ENCODE measurements around the gene TRMT2B.
"Not testable (repeated sequence)": the region's sequence is repeated elsewhere in the genome, so short reads cannot be mapped to it uniquely, and the experiment has no call there.

TRMT2B gene

GRCh38 chrX:101022020-101022419, 29.9 kb downstream of the TRMT2B start:
- DNase-seq (ENCODE audit: extremely low spot score), result no peak
- POLR2A ChIA-PET, result no interaction called here
- CTCF ChIA-PET, result no interaction called here
- TF ChIP-seq NFRKB (IDR thresholded peaks at IDR 0.05) (no peak), ELF4 (IDR thresholded peaks at IDR 0.05) (no peak), SUZ12 (IDR thresholded peaks at IDR 0.05) (no peak), ARNT (IDR thresholded peaks at IDR 0.05) (no peak)

- POLR2A ChIA-PET, result interaction anchor here (0.6 kb wide), 1 partner anchor 191 kb away, joined by 3 read pairs; no protein-coding TSS in a partner anchor
- CTCF ChIA-PET; DNase-seq (ENCODE audit: extremely low spot score): not testable (repeated sequence)
Observed at GRCh38 chrX:101012031-101012430, 39.9 kb downstream of the TRMT2B start.

GRCh38 chrX:101009090-101009489, 42.8 kb downstream of the TRMT2B start:
- DNase-seq (ENCODE audit: extremely low spot score), result no peak
- ChIA-PET POLR2A (no interaction called here), CTCF (no interaction called here)
- TF ChIP-seq PKNOX1 (IDR thresholded peaks at IDR 0.05) (no peak), SUZ12 (IDR thresholded peaks at IDR 0.05) (no peak), HDGF (IDR thresholded peaks at IDR 0.05; ENCODE audit: borderline replicate concordance) (no peak), NFRKB (IDR thresholded peaks at IDR 0.05) (no peak), SP1 (IDR thresholded peaks at IDR 0.05) (no peak), LEF1 (IDR thresholded peaks at IDR 0.05; ENCODE audit: borderline replicate concordance) (no peak), CTBP1 (IDR thresholded peaks at IDR 0.05; ENCODE audit: borderline replicate concordance) (no peak), FOXK2 (IDR thresholded peaks at IDR 0.05) (no peak), BHLHE40 (IDR thresholded peaks at IDR 0.05; ENCODE audit: borderline replicate concordance) (no peak), FOXA1 (IDR thresholded peaks at IDR 0.05) (no peak), FOXM1 (IDR thresholded peaks at IDR 0.05; ENCODE audit: borderline replicate concordance) (no peak), ARNT (IDR thresholded peaks at IDR 0.05) (no peak), ZNF384 (IDR thresholded peaks at IDR 0.05) (no peak), L3MBTL2 (conservative IDR thresholded peaks at IDR 0.05) (no peak), TARDBP (IDR thresholded peaks at IDR 0.05) (no peak), ELF4 (IDR thresholded peaks at IDR 0.05) (no peak)

- ChIA-PET CTCF (no interaction called here), POLR2A (no interaction called here)
- TF ChIP-seq ZNF384 (IDR thresholded peaks at IDR 0.05) (no peak), FOXM1 (IDR thresholded peaks at IDR 0.05; ENCODE audit: borderline replicate concordance) (no peak), CTBP1 (IDR thresholded peaks at IDR 0.05; ENCODE audit: borderline replicate concordance) (no peak), HDGF (IDR thresholded peaks at IDR 0.05; ENCODE audit: borderline replicate concordance) (no peak), ELF4 (IDR thresholded peaks at IDR 0.05) (no peak), ARNT (IDR thresholded peaks at IDR 0.05) (no peak), SP1 (IDR thresholded peaks at IDR 0.05) (no peak), L3MBTL2 (conservative IDR thresholded peaks at IDR 0.05) (no peak)
- no peak for DNase-seq (ENCODE audit: extremely low spot score)
Observed at GRCh38 chrX:100999451-100999850, 52.5 kb downstream of the TRMT2B start.

- no peak for DNase-seq (ENCODE audit: extremely low spot score)
- CTCF ChIA-PET, result no interaction called here
- POLR2A ChIA-PET, result no interaction called here
- no peak for TF ChIP-seq ARNT (IDR thresholded peaks at IDR 0.05)
Observed at GRCh38 chrX:100995469-100995868, 56.4 kb downstream of the TRMT2B start.

GRCh38 chrX:100994352-100995281, 57.3 kb downstream of the TRMT2B start:
- CTCF ChIA-PET, result no interaction called here
- no peak for DNase-seq (ENCODE audit: extremely low spot score)
- TF ChIP-seq CTBP1 (IDR thresholded peaks at IDR 0.05; ENCODE audit: borderline replicate concordance) (no peak), L3MBTL2 (conservative IDR thresholded peaks at IDR 0.05) (no peak), FOXK2 (IDR thresholded peaks at IDR 0.05) (no peak), BHLHE40 (IDR thresholded peaks at IDR 0.05; ENCODE audit: borderline replicate concordance) (no peak), ELF4 (IDR thresholded peaks at IDR 0.05) (no peak), PKNOX1 (IDR thresholded peaks at IDR 0.05) (no peak)
- POLR2A ChIA-PET, result no interaction called here

GRCh38 chrX:100990139-100990538, 61.8 kb downstream of the TRMT2B start:
- no peak for TF ChIP-seq FOXM1 (IDR thresholded peaks at IDR 0.05; ENCODE audit: borderline replicate concordance)
- no peak for TF ChIP-seq HDGF (IDR thresholded peaks at IDR 0.05; ENCODE audit: borderline replicate concordance)
- no peak for TF ChIP-seq LEF1 (IDR thresholded peaks at IDR 0.05; ENCODE audit: borderline replicate concordance)
- no peak for TF ChIP-seq PKNOX1 (IDR thresholded peaks at IDR 0.05)
- DNase-seq (ENCODE audit: extremely low spot score), result no peak
- ChIA-PET CTCF (no interaction called here), POLR2A (no interaction called here)
